Measurements from ENCODE around the gene CTNNA3. TPM values are rescaled to one million over a fixed set of nuclear protein-coding genes. Genes with fewer than 3 reads are reported as not detected.

The CTNNA3 gene
- total and polyA plus RNA-seq, 2 of the 4 experiments (the other 2 are of a cell fraction): 0.19 to 0.90 TPM

- no peak overlapping the region for H2BK20ac ChIP-seq (ENCODE audit: low read depth, low read length)
- H3K18ac ChIP-seq (ENCODE audit: low read depth, low read length): no peak overlapping the region
- no TSS peak for BruUV-seq (replicated peaks)
- intact Hi-C loops (cut with micrococcal nuclease): no loop called here
- in situ Hi-C loops (cut with MboI; ENCODE audit: low sequenced_read_pairs): no loop called here
- no peak for ATAC-seq (ENCODE audit: low read depth)
- H2AK5ac ChIP-seq (ENCODE audit: low read depth, low read length): no peak overlapping the region
- H3K4me1 ChIP-seq (ENCODE audit: control insufficient read depth, insufficient read depth, low read length): no peaks in the 10 kb centered on the region
- no peaks in the 10 kb centered on the region for H3K9me3 ChIP-seq (ENCODE audit: control insufficient read depth, insufficient read depth, low read length)
- H3K9me1 ChIP-seq (ENCODE audit: insufficient read depth, low read length): no peaks in the 10 kb centered on the region
- H2AK9ac ChIP-seq (replicated peaks; ENCODE audit: low read depth, low read length, poor library complexity): no peak overlapping the region
- no peak overlapping the region for H3K27ac ChIP-seq (ENCODE audit: insufficient read depth, low read length)
- no peak overlapping the region for H3K4me2 ChIP-seq (ENCODE audit: low read depth, low read length)
- no peak for DNase-seq
- no peaks in the 10 kb centered on the region for H4K20me1 ChIP-seq (ENCODE audit: insufficient read depth, low read length)
- no peaks in the 10 kb centered on the region for H3K79me1 ChIP-seq (ENCODE audit: low read depth in 1 of 2, low read length in 2 of 2)
- ChIA-PET CTCF (no interaction called here), POLR2A (ENCODE audit: unreplicated experiment) (no interaction called here)
- H3K9ac ChIP-seq (ENCODE audit: low read depth, low read length): no peak overlapping the region
- TF ChIP-seq SMC3 (IDR thresholded peaks at IDR 0.05; ENCODE audit: low read depth, low read length) (no peak), MAFK (IDR thresholded peaks at IDR 0.05; ENCODE audit: low read depth, low read length) (no peak), CEBPB (IDR thresholded peaks at IDR 0.05; ENCODE audit: low read depth, low read length) (no peak), BHLHE40 (IDR thresholded peaks at IDR 0.05; ENCODE audit: low read depth, low read length) (no peak), ELK1 (IDR thresholded peaks at IDR 0.05; ENCODE audit: borderline replicate concordance, low read depth, low read length) (no peak), POLR2A (IDR thresholded peaks at IDR 0.05; ENCODE audit: low read depth, low read length) (no peak), CHD1 (IDR thresholded peaks at IDR 0.05; ENCODE audit: low read depth, low read length) (no peak)
- TF ChIP-seq, protein P1, sequence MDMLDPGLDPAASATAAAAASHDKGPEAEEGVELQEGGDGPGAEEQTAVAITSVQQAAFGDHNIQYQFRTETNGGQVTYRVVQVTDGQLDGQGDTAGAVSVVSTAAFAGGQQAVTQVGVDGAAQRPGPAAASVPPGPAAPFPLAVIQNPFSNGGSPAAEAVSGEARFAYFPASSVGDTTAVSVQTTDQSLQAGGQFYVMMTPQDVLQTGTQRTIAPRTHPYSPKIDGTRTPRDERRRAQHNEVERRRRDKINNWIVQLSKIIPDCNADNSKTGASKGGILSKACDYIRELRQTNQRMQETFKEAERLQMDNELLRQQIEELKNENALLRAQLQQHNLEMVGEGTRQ (IDR thresholded peaks at IDR 0.05; ENCODE audit: low read depth, low read length): no peak
- TF ChIP-seq, protein P2, sequence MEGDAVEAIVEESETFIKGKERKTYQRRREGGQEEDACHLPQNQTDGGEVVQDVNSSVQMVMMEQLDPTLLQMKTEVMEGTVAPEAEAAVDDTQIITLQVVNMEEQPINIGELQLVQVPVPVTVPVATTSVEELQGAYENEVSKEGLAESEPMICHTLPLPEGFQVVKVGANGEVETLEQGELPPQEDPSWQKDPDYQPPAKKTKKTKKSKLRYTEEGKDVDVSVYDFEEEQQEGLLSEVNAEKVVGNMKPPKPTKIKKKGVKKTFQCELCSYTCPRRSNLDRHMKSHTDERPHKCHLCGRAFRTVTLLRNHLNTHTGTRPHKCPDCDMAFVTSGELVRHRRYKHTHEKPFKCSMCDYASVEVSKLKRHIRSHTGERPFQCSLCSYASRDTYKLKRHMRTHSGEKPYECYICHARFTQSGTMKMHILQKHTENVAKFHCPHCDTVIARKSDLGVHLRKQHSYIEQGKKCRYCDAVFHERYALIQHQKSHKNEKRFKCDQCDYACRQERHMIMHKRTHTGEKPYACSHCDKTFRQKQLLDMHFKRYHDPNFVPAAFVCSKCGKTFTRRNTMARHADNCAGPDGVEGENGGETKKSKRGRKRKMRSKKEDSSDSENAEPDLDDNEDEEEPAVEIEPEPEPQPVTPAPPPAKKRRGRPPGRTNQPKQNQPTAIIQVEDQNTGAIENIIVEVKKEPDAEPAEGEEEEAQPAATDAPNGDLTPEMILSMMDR (conservative IDR thresholded peaks at IDR 0.05; ENCODE audit: low read depth, low read length): no peak
- no CpG with 5 or more reads among the region's 1 CpG for WGBS, 2 experiments (ENCODE audit: extremely low coverage in 2 of 2, insufficient read length in 1 of 2)
- H2BK120ac ChIP-seq (ENCODE audit: low read depth, low read length): no peak overlapping the region
- no peak overlapping the region for H2BK15ac ChIP-seq (ENCODE audit: low read depth, low read length)
- H4K8ac ChIP-seq (ENCODE audit: low read depth in 2 of 2, low read length in 2 of 2): no peak overlapping the region
- no peak overlapping the region for H3K23ac ChIP-seq (ENCODE audit: low read depth, low read length)
- dilution Hi-C loops (cut with HindIII; ENCODE audit: low sequenced_read_pairs, unreplicated experiment): no loop called here
- no peaks in the 10 kb centered on the region for H3K27me3 ChIP-seq (ENCODE audit: control insufficient read depth, insufficient read depth, low read length)
- H4K5ac ChIP-seq (ENCODE audit: low read depth, low read length): no peak overlapping the region
- H3K4ac ChIP-seq (ENCODE audit: low read depth, low read length): no peak overlapping the region
- no peaks in the 10 kb centered on the region for H3K36me3 ChIP-seq (ENCODE audit: control insufficient read depth, insufficient read depth, low read length)
- no peak overlapping the region for H4K91ac ChIP-seq (ENCODE audit: insufficient read depth, low read depth, low read length)
- H3K56ac ChIP-seq (ENCODE audit: extremely low read depth, insufficient read depth, low read length): no peak overlapping the region
- H2BK5ac ChIP-seq (ENCODE audit: low read depth, low read length, poor library complexity, severe bottlenecking): no peak overlapping the region
- no peak overlapping the region for H3K4me3 ChIP-seq (ENCODE audit: insufficient read depth, low read depth, low read length)
- H3K14ac ChIP-seq (replicated peaks; ENCODE audit: low read depth, low read length): no peak overlapping the region
- no peak overlapping the region for H2AFZ ChIP-seq (replicated peaks; ENCODE audit: low read length, poor library complexity)
Measured at GRCh38 chr10:66719483-66719882, 976.5 kb downstream of the CTNNA3 start.
